ENCODE results near the gene FAM167B.

The FAM167B gene

DNA sequence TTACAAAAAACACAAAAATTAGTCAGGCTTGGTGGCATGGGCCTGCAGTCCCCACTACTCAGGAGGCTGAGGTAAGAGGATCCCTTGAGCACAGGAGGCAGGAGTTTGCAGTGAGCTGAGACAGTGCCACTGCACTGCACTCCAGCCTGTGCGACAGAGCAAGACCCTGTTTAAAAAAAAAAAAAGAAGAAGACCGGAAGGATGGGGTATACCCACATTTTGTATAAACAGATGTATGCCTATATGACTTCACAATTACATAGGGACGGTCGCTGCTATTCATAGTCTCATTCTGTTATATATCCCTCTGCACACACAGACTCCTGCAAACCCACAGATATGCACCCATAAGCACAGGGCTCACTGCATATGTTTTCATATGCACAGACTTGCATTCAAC, 16.7 kb downstream of the FAM167B start:
- no peak overlapping the region for H3K4me3 ChIP-seq (ENCODE audit: low read depth, low read length)
- DNase-seq (ENCODE audit: low read depth): no peak
- TF ChIP-seq, protein P1, sequence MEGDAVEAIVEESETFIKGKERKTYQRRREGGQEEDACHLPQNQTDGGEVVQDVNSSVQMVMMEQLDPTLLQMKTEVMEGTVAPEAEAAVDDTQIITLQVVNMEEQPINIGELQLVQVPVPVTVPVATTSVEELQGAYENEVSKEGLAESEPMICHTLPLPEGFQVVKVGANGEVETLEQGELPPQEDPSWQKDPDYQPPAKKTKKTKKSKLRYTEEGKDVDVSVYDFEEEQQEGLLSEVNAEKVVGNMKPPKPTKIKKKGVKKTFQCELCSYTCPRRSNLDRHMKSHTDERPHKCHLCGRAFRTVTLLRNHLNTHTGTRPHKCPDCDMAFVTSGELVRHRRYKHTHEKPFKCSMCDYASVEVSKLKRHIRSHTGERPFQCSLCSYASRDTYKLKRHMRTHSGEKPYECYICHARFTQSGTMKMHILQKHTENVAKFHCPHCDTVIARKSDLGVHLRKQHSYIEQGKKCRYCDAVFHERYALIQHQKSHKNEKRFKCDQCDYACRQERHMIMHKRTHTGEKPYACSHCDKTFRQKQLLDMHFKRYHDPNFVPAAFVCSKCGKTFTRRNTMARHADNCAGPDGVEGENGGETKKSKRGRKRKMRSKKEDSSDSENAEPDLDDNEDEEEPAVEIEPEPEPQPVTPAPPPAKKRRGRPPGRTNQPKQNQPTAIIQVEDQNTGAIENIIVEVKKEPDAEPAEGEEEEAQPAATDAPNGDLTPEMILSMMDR (IDR thresholded peaks at IDR 0.05; ENCODE audit: low read depth, low read length): no peak
- TF ChIP-seq MYC (IDR thresholded peaks at IDR 0.05; ENCODE audit: low read depth, low read length): no peak
- no peak for TF ChIP-seq POLR2A (IDR thresholded peaks at IDR 0.05; ENCODE audit: extremely low read depth, insufficient read length)
- TF ChIP-seq, protein P2, sequence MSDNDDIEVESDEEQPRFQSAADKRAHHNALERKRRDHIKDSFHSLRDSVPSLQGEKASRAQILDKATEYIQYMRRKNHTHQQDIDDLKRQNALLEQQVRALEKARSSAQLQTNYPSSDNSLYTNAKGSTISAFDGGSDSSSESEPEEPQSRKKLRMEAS (IDR thresholded peaks at IDR 0.05; ENCODE audit: low read depth, low read length): no peak

DNA sequence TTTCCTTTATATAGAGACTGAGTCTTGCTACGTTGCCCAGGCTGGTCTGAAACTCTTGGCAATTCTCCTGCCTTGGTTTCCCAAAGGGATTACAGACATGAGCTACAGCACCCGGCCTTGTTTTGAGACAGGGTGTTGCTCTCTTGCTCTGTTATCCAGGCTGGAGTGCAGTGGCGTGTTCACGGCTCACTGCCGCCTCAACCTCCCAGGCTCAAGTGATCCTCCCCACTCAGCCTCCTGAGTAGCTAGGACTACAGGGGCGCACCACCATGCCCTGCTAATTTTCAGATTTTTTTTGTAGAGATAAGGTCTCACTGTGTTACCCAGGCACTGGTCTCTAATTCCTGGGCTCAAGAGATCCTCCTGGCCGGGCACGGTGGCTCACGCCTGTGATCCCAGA, 18.8 kb downstream of the FAM167B start:
- TF ChIP-seq, protein P1 (IDR thresholded peaks at IDR 0.05; ENCODE audit: low read depth, low read length): no peak
- TF ChIP-seq, protein P2 (IDR thresholded peaks at IDR 0.05; ENCODE audit: low read depth, low read length): no peak
- TF ChIP-seq MYC (IDR thresholded peaks at IDR 0.05; ENCODE audit: low read depth, low read length) (no peak), POLR2A (IDR thresholded peaks at IDR 0.05; ENCODE audit: extremely low read depth, insufficient read length) (no peak)
- DNase-seq (ENCODE audit: low read depth): no peak
- H3K4me3 ChIP-seq (ENCODE audit: low read depth, low read length): no peak overlapping the region

DNA sequence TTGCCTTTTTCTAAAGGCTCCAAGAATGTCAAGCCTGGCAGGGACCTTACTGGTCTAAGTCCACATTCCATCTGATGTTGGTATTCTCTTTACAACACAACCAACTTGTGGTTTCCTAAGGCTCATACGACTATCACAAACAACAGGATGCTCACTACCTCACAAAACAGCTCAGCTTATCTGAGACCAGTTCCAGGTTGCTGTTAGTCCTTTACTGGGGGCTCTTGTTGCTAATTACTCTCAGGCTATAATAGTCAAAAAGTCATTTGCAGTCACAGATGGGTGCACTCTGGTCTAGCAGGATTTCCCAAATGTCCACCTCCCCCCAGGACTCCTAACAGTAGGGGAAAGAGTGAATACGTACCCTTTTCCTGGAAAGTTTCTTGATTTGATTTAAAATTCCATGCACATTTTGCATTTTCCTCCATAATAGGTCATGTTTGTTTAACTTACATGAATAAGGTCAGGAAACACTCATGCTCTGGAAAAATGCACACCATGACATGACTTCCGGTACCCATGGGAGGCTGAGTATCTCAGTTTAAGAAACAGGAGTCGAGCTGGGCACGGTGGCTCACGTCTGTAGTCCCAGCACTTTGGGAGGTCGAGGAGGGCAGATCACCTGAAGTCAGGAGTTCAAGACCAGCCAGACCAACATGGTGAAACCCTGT, 20.0 kb downstream of the FAM167B start:
- no peak for DNase-seq (ENCODE audit: low read depth)
- TF ChIP-seq POLR2A (IDR thresholded peaks at IDR 0.05; ENCODE audit: extremely low read depth, insufficient read length) (no peak), MYC (IDR thresholded peaks at IDR 0.05; ENCODE audit: low read depth, low read length) (no peak)
- TF ChIP-seq, protein P2 (IDR thresholded peaks at IDR 0.05; ENCODE audit: low read depth, low read length): no peak
- TF ChIP-seq, protein P1 (IDR thresholded peaks at IDR 0.05; ENCODE audit: low read depth, low read length): no peak
- no peak overlapping the region for H3K4me3 ChIP-seq (ENCODE audit: low read depth, low read length)

DNA sequence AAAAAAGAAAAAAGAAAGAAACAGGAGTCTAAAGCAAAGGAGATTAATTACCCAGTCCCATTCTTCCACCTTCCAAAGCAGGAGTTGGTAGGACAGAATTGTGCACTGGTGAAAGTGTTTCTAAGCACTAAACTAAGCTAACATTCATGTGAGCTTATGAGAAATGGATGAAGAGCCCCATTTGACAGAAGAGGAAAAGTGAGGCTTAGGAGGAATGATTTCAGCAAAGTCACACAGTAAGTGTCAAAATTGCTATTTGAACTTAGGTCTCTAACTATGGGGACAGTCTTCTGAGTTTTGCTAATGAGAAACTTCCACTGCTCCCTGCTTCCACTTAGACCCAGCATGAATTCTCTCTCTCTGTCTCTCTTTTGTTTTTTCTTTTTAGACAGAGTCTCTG, 22.7 kb downstream of the FAM167B start:
- H3K4me3 ChIP-seq (ENCODE audit: low read depth, low read length): no peak overlapping the region
- DNase-seq (ENCODE audit: low read depth): no peak
- TF ChIP-seq, protein P1 (IDR thresholded peaks at IDR 0.05; ENCODE audit: low read depth, low read length): no peak
- no peak for TF ChIP-seq MYC (IDR thresholded peaks at IDR 0.05; ENCODE audit: low read depth, low read length)

DNA sequence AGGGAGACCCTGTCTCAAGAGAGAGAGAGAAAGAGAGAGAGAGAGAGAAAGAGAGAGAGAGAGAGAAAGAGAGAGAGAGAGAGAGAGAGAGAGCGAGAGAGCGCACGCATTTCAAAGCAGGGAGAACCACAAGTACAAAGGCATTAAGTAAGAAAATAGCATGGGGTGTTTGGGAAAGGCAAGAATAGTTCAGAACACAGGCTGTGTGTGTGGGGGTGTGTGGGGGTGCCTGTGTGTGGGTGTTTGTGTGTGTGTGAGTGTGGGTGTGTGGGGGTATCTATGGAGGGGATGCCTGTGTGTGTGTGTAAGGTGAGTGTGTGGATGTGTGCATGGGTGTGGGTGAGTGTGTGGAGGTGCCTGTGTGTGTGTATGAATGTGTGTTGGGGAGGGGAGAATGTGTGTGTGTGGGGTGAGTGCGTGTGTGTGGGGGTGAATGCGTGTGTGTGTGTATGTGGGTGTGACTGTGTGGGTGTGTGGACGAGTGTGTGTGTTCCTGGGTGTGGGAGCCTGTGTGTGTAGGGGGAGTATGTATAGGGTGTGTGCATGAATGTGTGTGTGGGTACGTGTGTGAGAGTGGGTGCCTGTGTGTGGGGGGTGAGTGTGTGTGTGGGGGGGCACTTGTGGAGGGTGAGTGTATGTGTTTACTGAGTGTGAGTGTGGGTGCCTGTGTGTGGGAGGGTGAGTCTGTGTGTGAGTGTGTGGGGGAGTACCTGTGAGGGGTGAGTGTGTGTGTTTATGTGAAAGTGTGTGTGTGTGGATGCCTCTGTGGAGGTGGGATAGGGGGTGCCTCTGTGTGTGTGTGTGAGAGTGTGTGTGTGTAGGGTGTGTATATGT, 25.8 kb downstream of the FAM167B start:
- no peak for DNase-seq (ENCODE audit: low read depth)
- TF ChIP-seq POLR2A (IDR thresholded peaks at IDR 0.05; ENCODE audit: extremely low read depth, insufficient read length) (no peak), MYC (IDR thresholded peaks at IDR 0.05; ENCODE audit: low read depth, low read length) (no peak)
- TF ChIP-seq, protein P2 (IDR thresholded peaks at IDR 0.05; ENCODE audit: low read depth, low read length): no peak
- TF ChIP-seq, protein P1 (IDR thresholded peaks at IDR 0.05; ENCODE audit: low read depth, low read length): no peak
- no peak overlapping the region for H3K4me3 ChIP-seq (ENCODE audit: low read depth, low read length)
